Fibroblast of villous mesenchyme (primary cell): ENCODE measurements around the gene RUSC2. TPM values are rescaled to one million over a fixed set of nuclear protein-coding genes. Genes with fewer than 3 reads are reported as not detected.
"Not testable (repeated sequence)": the region's sequence is repeated elsewhere in the genome, so short reads cannot be mapped to it uniquely, and the experiment has no call there.

Experiments used
- DNase-seq: peaks from one replicate; pipeline ENCODE4 v3.0.0-alpha.2; 2010; ENCODE audit warnings: low read depth
- H3K4me3 ChIP-seq: 2 replicates; pipeline ENCODE4 v1.5.1; 2011; ENCODE audit warnings: low read depth, mild to moderate bottlenecking, low read length
- CTCF ChIP-seq: IDR thresholded peaks from 2 replicates; pipeline ENCODE4 v1.5.1; 2012; ENCODE audit warnings: low read depth, mild to moderate bottlenecking, low read length; ENCODE audit not compliant: insufficient read depth
- total RNA-seq: library from RNA; depleted of rRNA; stranded (reverse); fragments of >200 nt; gene quantifications from 2 replicates; pipeline ENCODE4 v1.2.3, GENCODE V29; 2012

The RUSC2 gene
- total RNA-seq, 1 donor: 33.2 TPM

GRCh38 chr9:35490155-35490909 lies 421 bp downstream of the RUSC2 start:
- peak overlapping the region; percentile 95 for H3K4me3 ChIP-seq
- no peak for DNase-seq
- no peak for TF ChIP-seq CTCF

GRCh38 chr9:35490910-35491465 lies 1.1 kb downstream of the RUSC2 start:
- no peak for TF ChIP-seq CTCF

GRCh38 chr9:35493119-35493518 lies 3.2 kb downstream of the RUSC2 start:
- H3K4me3 ChIP-seq, DNase-seq: not testable (repeated sequence)

More at GRCh38 chr9:35490910-35491465, 1.1 kb downstream of the RUSC2 start:
- peak; percentile 52 for DNase-seq
- peak overlapping the region; percentile 95 for H3K4me3 ChIP-seq

- H3K4me3 ChIP-seq: no peak overlapping the region
- TF ChIP-seq CTCF: no peak
- DNase-seq: no peak
These were observed 6.1 kb downstream of the RUSC2 start for GRCh38 chr9:35495984-35496383.

GRCh38 chr9:35498245-35498644 lies 8.3 kb downstream of the RUSC2 start:
- DNase-seq, H3K4me3 ChIP-seq: not testable (repeated sequence)

- no peak for DNase-seq
- no peak overlapping the region for H3K4me3 ChIP-seq
- no peak for TF ChIP-seq CTCF
These were observed 9.3 kb downstream of the RUSC2 start for GRCh38 chr9:35499029-35499700.

GRCh38 chr9:35499701-35500030 lies 9.8 kb downstream of the RUSC2 start:
- no peak for DNase-seq
- TF ChIP-seq CTCF: no peak
- no peak overlapping the region for H3K4me3 ChIP-seq
